Hematopoietic multipotent progenitor cell treated with erythropoietin and hydrocortisone succinate and interleukin-3 and kit ligand, for 15 days (in vitro differentiated cells): ENCODE results near the gene SOX21.

ENCODE experiments used
- DNase-seq: peaks from one replicate; pipeline ENCODE4 v3.0.0-alpha.2; 2015; ENCODE audit warnings: low spot score

The SOX21 gene

DNA sequence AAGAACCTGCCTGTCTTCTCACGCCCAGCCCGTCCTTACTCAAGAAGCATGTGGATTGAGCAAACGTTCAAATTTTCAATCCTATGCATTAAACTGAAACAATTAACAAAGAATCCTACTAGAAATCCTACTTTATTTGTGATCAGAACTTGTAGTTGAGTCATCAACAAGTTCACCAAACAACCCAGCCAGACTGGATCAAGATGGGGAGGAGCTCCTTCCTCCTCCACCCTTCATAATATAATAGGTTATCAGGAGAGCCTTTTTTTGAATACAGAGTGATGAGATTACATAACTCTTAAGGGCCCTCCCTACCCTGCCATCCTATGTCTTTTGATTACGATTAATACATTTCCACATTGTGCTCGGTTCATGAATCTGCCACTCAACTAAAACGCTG lies 32.7 kb downstream of the SOX21 start:
- DNase-seq: no peak

- DNase-seq: no peak
Observed at GRCh38 chr13:94678845-94679244, 33.5 kb downstream of the SOX21 start.

GRCh38 chr13:94677799-94678198 lies 34.5 kb downstream of the SOX21 start:
- no peak for DNase-seq

DNA sequence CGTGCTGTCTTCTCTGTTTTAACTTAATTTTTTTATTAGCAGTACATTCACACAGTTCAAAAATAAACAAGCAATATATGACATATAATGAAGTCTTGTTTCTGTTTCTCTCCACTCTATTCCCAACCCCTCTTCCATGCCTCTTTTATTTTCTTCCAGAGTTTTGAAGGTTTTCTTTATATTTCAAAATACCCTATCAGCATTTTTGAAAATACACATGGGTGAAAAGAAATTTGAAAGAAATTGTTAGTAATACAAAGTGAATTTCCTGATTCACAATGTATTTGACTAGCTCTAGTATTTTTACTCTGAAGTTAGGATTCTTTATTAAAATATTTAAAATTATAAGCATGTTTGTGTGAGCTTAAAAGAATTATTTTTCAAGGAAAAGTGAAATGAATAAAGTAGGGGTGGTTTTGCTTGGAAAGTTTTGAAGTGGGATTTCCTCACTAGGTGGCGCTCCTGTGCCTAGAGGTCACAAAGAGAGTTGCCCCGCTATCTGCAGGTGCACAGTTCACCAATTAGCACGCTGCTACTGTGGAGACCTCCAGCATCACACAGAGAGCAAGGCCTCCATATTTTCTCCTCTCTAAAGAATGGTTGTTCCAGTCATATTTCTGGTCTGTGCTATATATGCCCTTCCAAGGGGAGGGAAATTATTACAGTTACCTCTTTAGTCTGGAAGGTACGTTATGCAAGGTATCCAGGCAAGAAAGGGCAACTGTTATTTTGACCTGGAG lies 37.6 kb downstream of the SOX21 start:
- peak; percentile 76 for DNase-seq

DNA sequence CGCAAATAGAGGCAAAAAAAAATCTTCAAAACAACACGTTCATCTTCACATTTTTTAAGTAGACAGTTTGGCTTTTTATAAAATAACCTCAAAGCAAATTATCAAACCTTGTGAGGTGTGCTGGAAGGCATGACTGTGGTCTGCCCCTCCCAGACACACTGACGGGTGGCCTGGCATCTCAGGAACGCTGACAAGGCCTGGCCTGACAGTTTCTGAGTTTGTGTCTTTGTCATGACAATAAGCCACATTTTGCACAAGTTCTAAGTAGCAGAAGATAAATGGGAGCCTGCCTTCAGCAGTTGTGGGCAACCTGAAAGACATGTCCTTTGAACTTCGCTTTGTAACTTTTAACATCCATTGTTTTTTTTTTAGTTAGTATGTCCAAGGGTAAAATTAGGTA lies 38.5 kb downstream of the SOX21 start:
- peak; percentile 14 for DNase-seq

DNA sequence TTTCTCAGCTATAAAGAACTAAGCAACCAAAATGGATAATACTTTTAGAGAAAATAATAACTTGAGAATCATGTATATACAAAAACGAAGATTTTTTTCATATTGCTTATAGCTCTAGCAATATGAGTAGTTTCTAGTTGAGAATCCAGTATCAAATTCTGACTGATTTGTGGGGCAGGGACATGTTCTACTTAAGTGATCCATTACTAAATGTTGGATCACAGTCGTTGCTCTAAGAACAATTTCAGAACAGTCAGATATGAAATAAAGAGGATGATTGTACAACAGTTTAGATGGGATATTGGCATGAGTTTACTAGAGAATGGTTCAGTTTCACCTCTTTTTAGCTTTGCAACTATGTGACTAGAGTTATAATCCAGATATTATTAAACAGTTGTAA lies 39.9 kb downstream of the SOX21 start:
- DNase-seq: no peak

DNA sequence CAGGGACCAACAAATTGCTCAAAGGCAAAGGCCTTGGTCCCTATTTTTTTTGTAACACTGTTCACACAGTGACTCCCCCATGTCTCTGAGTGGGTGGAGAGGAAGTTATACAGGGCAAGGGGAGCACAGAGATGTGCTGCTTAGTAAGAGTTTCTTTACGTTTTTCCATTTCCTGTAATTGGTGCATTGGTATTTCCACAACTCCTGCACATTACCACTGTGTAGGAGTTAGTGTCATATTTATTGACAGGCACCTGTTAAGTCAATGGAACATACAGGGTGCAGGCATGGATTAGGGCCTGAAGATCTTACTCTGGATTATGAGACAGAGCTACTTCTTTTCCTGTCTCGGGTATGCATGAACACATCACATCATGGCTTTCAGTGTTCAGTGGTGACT lies 45.2 kb downstream of the SOX21 start:
- no peak for DNase-seq

- no peak for DNase-seq
Observed at GRCh38 chr13:94666065-94666464, 46.3 kb downstream of the SOX21 start.

DNA sequence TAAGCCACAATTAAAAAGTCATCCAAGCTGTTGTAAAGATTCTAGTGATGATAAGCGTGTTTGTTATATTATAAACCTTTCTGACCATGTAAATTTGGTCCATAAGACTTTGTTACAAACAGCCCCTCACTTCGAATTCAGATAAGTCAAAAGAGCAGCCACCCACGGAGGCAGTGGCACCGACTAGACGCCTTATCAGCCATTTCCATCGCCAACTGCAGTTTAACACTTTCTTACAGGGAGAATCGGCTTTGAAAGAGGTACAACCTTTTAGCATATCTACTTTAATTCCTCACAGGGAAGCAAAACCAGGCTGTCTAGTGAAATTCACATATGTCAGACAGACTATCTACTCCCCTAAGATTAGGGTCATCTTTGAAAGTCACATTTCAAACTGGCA lies 47.5 kb downstream of the SOX21 start:
- peak; percentile 55 for DNase-seq

DNA sequence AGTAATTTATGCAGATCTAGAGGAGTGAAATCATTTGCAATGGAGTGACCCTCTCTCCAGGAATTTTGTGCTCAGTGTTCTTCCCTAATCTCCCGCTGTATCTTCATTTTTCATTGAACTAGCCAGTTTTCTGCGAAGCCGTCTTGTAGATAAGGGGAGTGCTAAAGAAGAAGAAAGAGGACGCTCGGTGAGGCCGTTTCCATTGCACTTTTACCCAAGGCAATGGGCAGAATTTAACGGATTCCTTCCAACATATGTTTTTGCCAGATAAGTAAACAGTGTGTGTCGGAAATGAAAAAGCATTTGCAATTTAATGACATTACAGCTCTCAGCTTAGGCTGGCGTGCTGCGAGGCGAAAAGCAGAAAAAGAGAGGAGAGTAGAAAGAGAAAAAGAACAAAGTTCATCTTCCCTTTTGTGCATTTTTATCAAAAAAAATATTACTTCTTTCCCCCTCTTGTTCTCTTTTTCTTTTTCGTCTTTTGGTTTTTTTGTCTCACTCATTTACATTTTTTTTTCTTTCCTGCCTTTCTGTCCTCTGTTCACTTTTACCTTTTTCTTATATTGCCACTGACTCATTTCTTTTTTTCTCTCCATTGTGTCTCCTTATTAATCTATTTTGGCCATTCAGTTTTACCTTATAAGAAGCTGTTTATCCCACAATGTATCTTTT lies 49.9 kb downstream of the SOX21 start:
- DNase-seq: peak; percentile 83

- no peak for DNase-seq
Observed at GRCh38 chr13:94661406-94661805, 50.9 kb downstream of the SOX21 start.

DNA sequence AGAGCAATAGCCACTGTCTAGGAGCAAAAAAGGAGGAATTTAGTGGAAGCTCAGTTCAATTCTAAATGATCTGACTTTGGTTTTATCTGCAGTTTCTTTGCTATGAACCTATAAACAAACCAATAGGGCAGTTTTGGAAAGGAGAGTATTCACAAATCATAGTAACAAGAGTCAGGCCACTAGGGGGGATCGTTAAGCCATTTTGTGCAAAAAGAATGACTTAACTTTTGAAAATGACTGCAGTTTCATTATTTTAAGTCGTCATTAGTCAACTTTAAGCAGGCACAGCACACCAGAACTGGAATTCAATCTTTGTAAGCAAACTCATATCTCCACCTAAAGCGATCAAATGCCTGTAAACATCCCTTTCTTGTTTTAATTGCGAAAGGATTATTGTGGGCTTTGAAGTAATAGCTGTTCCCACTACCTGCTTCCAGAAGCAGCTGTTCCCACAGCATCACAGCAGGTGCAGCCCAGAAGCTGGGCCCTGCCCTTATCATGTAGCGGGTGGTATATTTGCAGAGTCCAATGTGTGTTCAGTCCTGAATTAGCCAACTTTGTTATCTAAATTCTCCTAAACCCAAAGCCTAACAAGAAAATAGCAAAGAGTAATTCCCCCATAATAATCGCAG lies 51.5 kb downstream of the SOX21 start:
- peak; percentile 66 for DNase-seq
